Fibroblast of the conjunctiva (primary cell): ENCODE measurements around the gene PISD.

Experiments used
- DNase-seq: peaks from one replicate; pipeline ENCODE4 v3.0.0-alpha.2; 2010; ENCODE audit warnings: low read depth

The PISD gene

GRCh38 chr22:31652911-31653684 lies 8.9 kb downstream of the PISD start:
- no peak for DNase-seq

DNA sequence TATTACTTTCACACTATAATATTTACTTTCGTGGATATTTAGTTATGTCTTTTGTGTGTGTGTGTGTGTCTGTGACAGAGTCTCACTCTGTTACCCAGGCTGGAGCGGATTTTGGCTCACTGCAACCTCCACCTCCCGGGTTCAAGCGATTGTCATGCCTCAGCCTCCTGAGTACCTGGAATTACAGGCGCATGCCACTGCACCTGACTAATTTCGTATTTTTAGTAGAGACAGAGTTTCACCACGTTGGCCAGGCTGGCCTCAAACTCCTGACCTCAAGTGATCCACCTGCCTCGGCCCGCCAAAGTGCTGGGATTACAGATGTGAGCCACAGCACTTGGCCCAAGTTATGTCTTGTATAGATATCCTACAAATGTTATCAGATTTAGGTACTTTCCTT lies 9.9 kb downstream of the PISD start:
- DNase-seq, result no peak

DNA sequence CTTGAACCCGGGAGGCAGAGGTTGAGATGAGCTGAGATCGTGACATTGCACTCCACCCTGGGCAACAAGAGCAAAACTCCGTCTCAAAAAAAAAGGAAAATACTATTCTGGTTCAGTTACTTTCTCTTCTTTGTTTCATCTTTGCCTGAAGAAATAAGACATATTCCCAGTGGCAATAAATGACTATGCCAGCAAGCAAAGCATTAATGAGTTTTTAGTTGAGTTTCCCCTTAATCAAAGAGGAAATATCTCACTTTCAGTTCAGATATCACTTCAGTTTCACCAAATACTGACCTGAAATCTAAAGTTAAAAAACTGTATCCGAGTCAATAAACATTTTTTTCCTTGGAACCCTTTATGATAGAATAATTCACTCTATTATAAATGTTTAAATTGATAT lies 10.4 kb downstream of the PISD start:
- DNase-seq, result no peak

DNA sequence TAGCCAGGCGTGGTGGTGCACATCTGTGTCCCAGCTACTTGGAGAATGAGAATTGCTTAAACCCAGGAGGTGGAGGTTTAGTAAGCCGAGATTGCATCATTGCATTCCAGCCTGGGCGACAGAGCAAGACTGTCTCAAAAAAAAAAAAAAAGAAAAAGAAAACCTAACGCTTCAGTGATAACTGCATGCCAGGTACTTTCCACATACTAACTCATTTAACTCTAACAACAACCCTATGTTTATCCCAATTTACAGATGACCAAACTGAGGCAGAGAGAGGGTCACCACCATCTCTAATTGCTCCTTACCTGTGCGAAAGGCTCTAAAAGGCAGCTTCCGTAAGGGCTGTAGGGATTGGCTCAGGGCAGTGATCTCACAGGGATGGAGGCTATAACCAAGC lies 11.6 kb downstream of the PISD start:
- peak; percentile 59 for DNase-seq

DNA sequence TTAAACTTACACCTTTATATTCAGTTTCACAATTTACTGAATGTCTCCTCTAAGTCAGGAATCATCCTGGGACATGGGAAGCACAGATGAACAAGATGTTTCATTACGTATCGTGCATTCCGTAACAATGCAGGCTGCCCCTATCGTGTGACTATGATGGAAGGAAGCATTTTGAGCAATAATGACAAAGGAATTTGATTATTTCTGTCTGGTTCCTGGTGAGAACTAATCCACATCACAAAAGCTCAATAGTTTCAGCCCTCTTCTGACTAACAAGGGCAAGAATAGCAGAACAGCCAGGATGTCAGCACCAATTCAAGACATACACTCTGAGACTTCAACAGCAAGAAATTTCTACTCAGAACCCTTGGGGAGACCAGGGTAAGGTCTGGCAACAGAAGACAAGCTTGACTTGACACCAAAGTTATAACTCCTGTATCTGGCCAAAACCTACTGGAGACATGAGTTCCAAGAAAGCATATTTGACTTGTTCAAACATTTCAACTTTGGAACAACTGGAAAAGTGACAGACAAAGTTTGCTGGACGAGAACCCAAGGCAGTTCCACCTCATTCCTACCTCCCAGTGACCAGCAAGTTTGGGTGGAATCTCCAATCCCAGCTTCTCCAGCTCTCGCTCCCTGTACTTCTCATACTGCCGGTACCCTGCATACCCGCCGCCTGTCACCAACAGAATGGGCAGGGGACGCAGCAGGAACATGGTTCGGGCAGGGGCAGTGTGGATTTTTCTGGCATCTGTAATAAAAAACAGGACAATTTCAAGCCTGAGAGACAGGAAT lies 14.3 kb downstream of the PISD start:
- no peak for DNase-seq

GRCh38 chr22:31647066-31647465 lies 14.9 kb downstream of the PISD start:
- DNase-seq, result no peak

DNA sequence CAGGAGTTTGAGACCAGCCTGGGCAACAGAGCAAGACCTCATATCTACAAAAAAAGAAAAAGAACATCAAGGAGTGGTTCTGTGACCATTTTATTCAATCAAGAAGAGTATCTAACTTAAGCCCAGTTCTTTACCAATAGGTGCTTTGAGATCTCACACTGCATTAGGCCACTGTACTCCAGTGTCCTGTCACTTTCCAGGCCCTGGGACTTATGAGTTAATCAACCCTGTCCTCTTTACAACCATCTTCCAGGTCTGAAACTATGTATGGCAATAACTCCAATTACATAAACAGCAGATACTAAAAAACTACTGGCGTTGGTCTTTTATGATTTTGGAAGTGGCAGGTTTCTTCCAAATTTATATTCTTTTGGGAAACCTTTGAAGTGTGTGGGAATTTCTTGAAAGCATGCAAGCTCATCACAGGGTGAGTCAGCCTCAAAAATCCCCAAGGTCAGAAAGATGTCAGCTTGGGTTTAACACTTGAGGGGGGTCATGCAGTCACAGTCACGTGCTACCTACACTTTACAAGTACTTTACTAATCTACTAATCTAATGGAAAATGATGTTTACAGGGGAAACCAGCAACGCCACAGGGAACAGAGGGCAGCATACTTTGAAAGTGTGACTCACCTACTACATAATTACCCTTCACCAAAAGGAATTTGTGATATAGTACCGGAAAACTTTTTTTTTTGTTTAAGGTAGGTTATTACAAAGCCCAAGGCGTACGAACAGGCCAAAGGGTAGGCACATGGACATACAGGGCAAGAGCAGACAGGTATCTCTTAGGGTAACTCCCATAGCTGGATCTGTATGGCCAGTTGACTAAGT lies 15.6 kb downstream of the PISD start:
- DNase-seq, result peak; percentile 54

- DNase-seq, result no peak
Observed at GRCh38 chr22:31639436-31640039, 22.5 kb downstream of the PISD start.

- no peak for DNase-seq
Observed at GRCh38 chr22:31637891-31638618, 24.0 kb downstream of the PISD start.

DNA sequence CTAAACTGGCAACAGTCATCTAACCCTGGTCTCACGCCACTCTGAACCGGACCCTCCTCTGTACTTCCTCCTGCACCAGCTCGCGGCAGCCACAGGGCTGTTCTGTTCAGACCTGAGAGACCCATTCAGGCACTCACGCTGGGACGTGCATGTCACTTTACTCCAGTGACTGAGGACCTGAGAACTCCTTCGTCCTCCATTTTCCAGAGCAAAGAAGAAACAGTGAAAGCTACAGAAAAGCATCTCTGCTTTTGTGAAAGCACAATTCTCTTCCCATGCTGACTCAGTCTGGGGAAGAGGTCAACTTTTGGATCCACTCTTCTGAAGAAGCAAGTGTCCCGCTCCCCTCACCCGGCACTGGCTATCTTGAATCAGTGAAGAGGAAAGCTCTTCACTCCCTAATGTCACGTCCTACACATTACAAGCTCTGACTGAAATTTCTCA lies 24.5 kb downstream of the PISD start:
- no peak for DNase-seq

GRCh38 chr22:31635638-31636306 lies 26.2 kb downstream of the PISD start:
- no peak for DNase-seq

GRCh38 chr22:31631436-31631835 lies 30.6 kb downstream of the PISD start:
- DNase-seq, result no peak

DNA sequence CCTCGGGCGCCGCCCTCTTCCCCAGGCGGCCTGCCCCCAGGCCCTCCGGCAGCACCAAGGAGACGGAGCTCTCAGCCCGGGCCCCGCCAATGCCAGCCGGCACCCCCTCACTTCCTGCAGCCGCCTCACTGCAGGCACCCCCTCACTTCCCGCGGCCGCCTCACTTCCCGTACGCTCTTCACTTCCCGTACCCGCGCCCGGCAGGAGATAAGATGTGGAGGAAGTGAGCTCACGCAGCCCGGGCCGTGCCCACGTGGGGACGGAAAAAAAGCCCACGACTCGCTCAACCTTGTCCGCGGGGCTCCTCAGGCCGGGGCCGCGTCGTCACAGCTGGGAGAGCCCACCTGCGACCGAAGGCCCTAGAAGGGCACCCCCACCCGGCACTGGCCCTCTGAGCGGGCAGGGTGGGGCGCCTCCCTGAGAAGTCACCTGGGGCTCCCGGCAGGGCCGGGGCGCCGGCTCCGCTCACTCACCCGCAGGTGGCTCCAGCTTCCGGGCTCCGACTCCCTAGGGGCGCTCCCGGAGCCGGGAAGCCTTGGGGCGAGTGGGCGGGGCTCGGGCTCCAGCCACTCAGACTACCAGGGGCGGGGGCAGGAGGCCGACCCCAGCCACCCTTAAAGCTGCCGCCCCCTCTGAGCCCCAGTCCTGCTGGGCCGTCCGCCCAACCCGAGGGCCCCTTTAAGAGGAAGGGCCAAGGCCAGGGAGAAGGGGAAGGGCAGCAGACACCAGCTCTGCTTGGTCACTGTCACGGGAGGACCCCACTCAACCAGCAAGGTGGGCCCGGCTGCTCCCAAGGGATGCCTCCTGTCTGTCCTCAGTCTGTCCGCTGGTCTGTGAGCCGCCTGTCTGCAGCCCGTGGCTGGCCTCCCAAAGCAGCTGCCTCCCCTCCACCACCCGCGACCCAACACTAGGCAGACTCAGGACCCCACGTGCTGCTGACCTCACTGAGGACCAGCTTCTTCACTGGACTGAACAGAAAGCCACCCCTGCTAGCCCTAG lies 31.4 kb downstream of the PISD start:
- DNase-seq, result peak; percentile 56

- DNase-seq, result no peak
Observed at GRCh38 chr22:31629741-31630184, 32.3 kb downstream of the PISD start.

- no peak for DNase-seq
Observed at GRCh38 chr22:31628969-31629708, 32.9 kb downstream of the PISD start.

GRCh38 chr22:31628362-31628761 lies 33.7 kb downstream of the PISD start:
- no peak for DNase-seq

- DNase-seq, result no peak
Observed at GRCh38 chr22:31627223-31627731, 34.7 kb downstream of the PISD start.

GRCh38 chr22:31626427-31627150 lies 35.4 kb downstream of the PISD start:
- DNase-seq, result peak; percentile 20
